Transverse colon (tissue), 4 donors: ENCODE measurements around the gene LARGE1. TPM values are rescaled to one million over a fixed set of nuclear protein-coding genes. Genes with fewer than 3 reads are reported as not detected.

Experiments used
- DNase-seq: peaks from one replicate; pipeline ENCODE4 v3.0.0-alpha.2; 2019
- H3K27ac ChIP-seq, 4 donors: fragments of 200-600 bp; sonication (generic); 2 replicates each; pipeline ENCODE4 v1.5.1; 2016 to 2018; ENCODE audit warnings: inconsistent platforms in 4 of 4
- H3K27me3 ChIP-seq: fragments of 200-600 bp; sonication (generic); 2 replicates; pipeline ENCODE4 v1.5.1; 2017; ENCODE audit warnings: inconsistent platforms
- H3K36me3 ChIP-seq, 4 donors: fragments of 200-600 bp; sonication (generic); 2 replicates each; pipeline ENCODE4 v1.5.1; 2017 to 2019; ENCODE audit warnings: inconsistent platforms in 4 of 4
- H3K4me1 ChIP-seq, 4 donors: fragments of 200-600 bp; sonication (generic); 2 replicates each; pipeline ENCODE4 v1.5.1; 2017 to 2020; ENCODE audit warnings: inconsistent platforms in 4 of 4
- H3K4me3 ChIP-seq, 4 donors: fragments of 200-600 bp; sonication (generic); 1 replicate in 1 of 4; 2 replicates in 3 of 4; pipeline versions ENCODE4 v1.5.1 to v1.6.1; 2017 to 2019; ENCODE audit warnings: inconsistent platforms in 4 of 4
- H3K9me3 ChIP-seq, 2 donors: fragments of 200-600 bp; sonication (generic); 2 replicates each; pipeline ENCODE4 v1.5.1; 2017 to 2019; ENCODE audit warnings: inconsistent platforms in 2 of 2
- EP300 ChIP-seq: sonication (generic); formaldehyde crosslinking; IDR thresholded peaks from one replicate; pipeline ENCODE4 v1.6.1; 2017; ENCODE audit warnings: antibody characterized with exemption, low read depth
- POLR2A ChIP-seq: fragments of 450-650 bp; IDR thresholded peaks from one replicate; pipeline ENCODE4 v1.6.1; 2016; ENCODE audit warnings: antibody characterized with exemption, mild to moderate bottlenecking, moderate library complexity
- POLR2AphosphoS5 ChIP-seq, 3 donors: sonication (generic); formaldehyde crosslinking; IDR thresholded peaks; one replicate each; pipeline ENCODE4 v1.6.1; 2016; ENCODE audit warnings: antibody characterized with exemption in 3 of 3
- WGBS, 2 donors: methylation state at CpG; one replicate each; pipeline ENCODE4 v1.1.5; 2018; ENCODE audit warnings: low coverage in 1 of 2; 5-methylcytosine and 5-hydroxymethylcytosine counted together
- in situ Hi-C, 4 donors: fragments of 200-750 bp; cut with MboI; loops; one replicate each; pipeline versions ENCODE4 v1.15.0 to v1.15.1; 2017; ENCODE audit warnings: low sequenced_read_pairs in 3 of 4, low pct_ligation_motif_present in 1 of 4, low pct_unique_long_range_greater_than_20kb in 1 of 4
- intact Hi-C: fragments of 100-400 bp; cut with DNase I; formaldehyde crosslinking; loops from one replicate; pipeline ENCODE4 v1.15.1; 2023; ENCODE audit warnings: low total_unique reads
- total RNA-seq, 4 donors: library from RNA; depleted of rRNA; stranded (reverse); fragments of >200 nt; gene quantifications; one replicate each; pipeline ENCODE4 v1.1.0, GENCODE V29; 2016
- TF ChIP-seq, protein P1 (sequence below), 5 experiments: fragments of 200-600 bp in 3 of 5; fragments of 450-650 bp in 2 of 5; sonication (generic) in 3 of 5; IDR thresholded peaks; 1 replicate in 2 of 5; 2 replicates in 3 of 5; pipeline ENCODE4 v1.5.1; 2016 to 2017; ENCODE audit warnings: antibody characterized with exemption in 5 of 5, inconsistent platforms in 3 of 5, mild to moderate bottlenecking in 2 of 5, moderate library complexity in 1 of 5

Gene LARGE1
- total RNA-seq, 4 donors from 2014 or later, result 46.5 to 304 (median 80.5) TPM

GRCh38 chr22:33260498-33260897 lies 659.8 kb downstream of the LARGE1 start:
- H3K27me3 ChIP-seq, result peaks cover 9% of the 10 kb centered on the region
- in situ Hi-C loops (no loop called here), intact Hi-C loops (no loop called here)
- no peak overlapping the region for H3K27ac ChIP-seq
- DNase-seq, result no peak
- WGBS, 2 donors, result 56 to 66% methylated on average over 9 of the region's 9 CpGs
- H3K9me3 ChIP-seq, result no peaks in the 10 kb centered on the region
- H3K36me3 ChIP-seq, result no peaks in the 10 kb centered on the region
- no peak for TF ChIP-seq POLR2A
- no peak for TF ChIP-seq POLR2AphosphoS5 (IDR thresholded peaks at IDR 0.05)
- TF ChIP-seq EP300, result no peak
- TF ChIP-seq, protein P1, sequence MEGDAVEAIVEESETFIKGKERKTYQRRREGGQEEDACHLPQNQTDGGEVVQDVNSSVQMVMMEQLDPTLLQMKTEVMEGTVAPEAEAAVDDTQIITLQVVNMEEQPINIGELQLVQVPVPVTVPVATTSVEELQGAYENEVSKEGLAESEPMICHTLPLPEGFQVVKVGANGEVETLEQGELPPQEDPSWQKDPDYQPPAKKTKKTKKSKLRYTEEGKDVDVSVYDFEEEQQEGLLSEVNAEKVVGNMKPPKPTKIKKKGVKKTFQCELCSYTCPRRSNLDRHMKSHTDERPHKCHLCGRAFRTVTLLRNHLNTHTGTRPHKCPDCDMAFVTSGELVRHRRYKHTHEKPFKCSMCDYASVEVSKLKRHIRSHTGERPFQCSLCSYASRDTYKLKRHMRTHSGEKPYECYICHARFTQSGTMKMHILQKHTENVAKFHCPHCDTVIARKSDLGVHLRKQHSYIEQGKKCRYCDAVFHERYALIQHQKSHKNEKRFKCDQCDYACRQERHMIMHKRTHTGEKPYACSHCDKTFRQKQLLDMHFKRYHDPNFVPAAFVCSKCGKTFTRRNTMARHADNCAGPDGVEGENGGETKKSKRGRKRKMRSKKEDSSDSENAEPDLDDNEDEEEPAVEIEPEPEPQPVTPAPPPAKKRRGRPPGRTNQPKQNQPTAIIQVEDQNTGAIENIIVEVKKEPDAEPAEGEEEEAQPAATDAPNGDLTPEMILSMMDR (IDR thresholded peaks at IDR 0.05), result no peak
- H3K4me3 ChIP-seq, result no peak overlapping the region
- no peaks in the 10 kb centered on the region for H3K4me1 ChIP-seq

DNA sequence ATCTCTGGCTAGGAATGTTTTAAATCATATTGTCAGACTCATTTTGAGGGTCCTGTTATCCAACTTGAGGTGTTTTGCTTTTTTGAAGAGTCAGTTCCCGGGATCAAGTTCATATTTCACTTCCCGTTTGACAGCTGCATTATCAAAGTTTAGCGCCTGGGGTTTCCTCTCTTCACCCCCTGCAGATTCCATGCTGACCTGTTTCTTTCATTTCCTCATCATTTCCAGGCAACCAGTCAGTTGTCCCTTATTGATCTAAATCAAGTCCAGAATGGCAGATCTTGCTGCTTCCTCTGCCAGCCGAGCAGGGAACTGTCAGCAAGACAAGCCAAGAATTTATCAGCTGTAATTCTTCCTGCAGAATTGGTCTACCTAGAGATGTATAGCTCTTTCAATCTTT lies 664.5 kb downstream of the LARGE1 start:
- no peaks in the 10 kb centered on the region for H3K9me3 ChIP-seq
- H3K27ac ChIP-seq, result no peak overlapping the region
- no peaks in the 10 kb centered on the region for H3K36me3 ChIP-seq
- intact Hi-C loops (no loop called here), in situ Hi-C loops (no loop called here)
- no peaks in the 10 kb centered on the region for H3K4me1 ChIP-seq
- WGBS, 2 donors, result 22 to 26% methylated on average over 4 of the region's 4 CpGs
- no peak for DNase-seq
- no peak for TF ChIP-seq POLR2AphosphoS5 (IDR thresholded peaks at IDR 0.05)
- H3K27me3 ChIP-seq, result peaks cover 9% of the 10 kb centered on the region
- no peak overlapping the region for H3K4me3 ChIP-seq

- Histone ChIP-seq H3K27me3 (no peaks in the 10 kb centered on the region), H3K9me3 (peaks cover 0 to 5% of the 10 kb centered on the region in 2 donors), H3K27ac (no peak overlapping the region), H3K4me1 (no peaks in the 10 kb centered on the region), H3K4me3 (no peak overlapping the region), H3K36me3 (no peaks in the 10 kb centered on the region)
- no peak for DNase-seq
- WGBS, 2 donors, result 18 to 25% methylated on average over 2 of the region's 2 CpGs
- TF ChIP-seq, protein P1 (IDR thresholded peaks at IDR 0.05), result no peak
- TF ChIP-seq POLR2A (no peak), EP300 (no peak), POLR2AphosphoS5 (IDR thresholded peaks at IDR 0.05) (no peak)
- intact Hi-C loops, result no loop called here
- in situ Hi-C loops, result no loop called here
Measured at GRCh38 chr22:33248948-33249347, 671.3 kb downstream of the LARGE1 start.

- intact Hi-C loops, result no loop called here
- 81 to 87% methylated on average over 2 of the region's 2 CpGs for WGBS, 2 donors
- no peak for DNase-seq
- in situ Hi-C loops, result no loop called here
- Histone ChIP-seq H3K4me3 (no peak overlapping the region), H3K27ac (no peak overlapping the region), H3K4me1 (no peaks in the 10 kb centered on the region), H3K27me3 (no peaks in the 10 kb centered on the region), H3K36me3 (no peaks in the 10 kb centered on the region), H3K9me3 (peaks cover 0 to 5% of the 10 kb centered on the region in 2 donors)
- TF ChIP-seq EP300 (no peak), POLR2A (no peak), POLR2AphosphoS5 (IDR thresholded peaks at IDR 0.05) (no peak)
- TF ChIP-seq, protein P1 (IDR thresholded peaks at IDR 0.05), result no peak
Measured at GRCh38 chr22:33247758-33248157, 672.5 kb downstream of the LARGE1 start.

DNA sequence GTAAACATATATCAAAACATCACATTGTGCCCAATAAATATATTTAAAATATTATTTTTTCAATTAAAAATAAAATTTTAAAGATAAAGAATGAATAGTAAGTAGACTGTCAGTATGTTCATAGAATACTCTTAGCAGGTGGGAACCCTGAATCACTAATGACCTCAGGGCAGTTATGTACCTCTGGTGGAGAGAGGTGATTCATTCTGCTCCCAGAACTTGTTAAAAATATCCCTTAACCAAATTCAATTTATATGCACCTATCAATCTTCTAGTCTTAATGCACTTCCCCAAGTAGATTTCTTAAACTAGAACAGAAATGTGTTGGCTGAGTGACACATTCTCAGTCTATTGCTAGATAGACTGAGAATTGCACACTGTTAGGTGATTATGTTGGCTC lies 678.2 kb downstream of the LARGE1 start:
- no peaks in the 10 kb centered on the region for H3K4me1 ChIP-seq
- H3K27me3 ChIP-seq, result no peaks in the 10 kb centered on the region

More for the DNA sequence above, 678.2 kb downstream of the LARGE1 start:
- Histone ChIP-seq H3K36me3 (no peaks in the 10 kb centered on the region), H3K4me3 (no peak overlapping the region), H3K9me3 (peaks cover 0 to 5% of the 10 kb centered on the region in 2 donors), H3K27ac (no peak overlapping the region)
- DNase-seq, result no peak
- TF ChIP-seq EP300 (no peak), POLR2AphosphoS5 (IDR thresholded peaks at IDR 0.05) (no peak), POLR2A (no peak)
- TF ChIP-seq, protein P1 (IDR thresholded peaks at IDR 0.05), result no peak
- intact Hi-C loops (no loop called here), in situ Hi-C loops (no loop called here)
